Fibroblast of the conjunctiva (primary cell): ENCODE results near the gene PLEKHN1.

Source experiments
- DNase-seq: peaks from one replicate; pipeline ENCODE4 v3.0.0-alpha.2; 2010; ENCODE audit warnings: low read depth

The PLEKHN1 gene

DNA sequence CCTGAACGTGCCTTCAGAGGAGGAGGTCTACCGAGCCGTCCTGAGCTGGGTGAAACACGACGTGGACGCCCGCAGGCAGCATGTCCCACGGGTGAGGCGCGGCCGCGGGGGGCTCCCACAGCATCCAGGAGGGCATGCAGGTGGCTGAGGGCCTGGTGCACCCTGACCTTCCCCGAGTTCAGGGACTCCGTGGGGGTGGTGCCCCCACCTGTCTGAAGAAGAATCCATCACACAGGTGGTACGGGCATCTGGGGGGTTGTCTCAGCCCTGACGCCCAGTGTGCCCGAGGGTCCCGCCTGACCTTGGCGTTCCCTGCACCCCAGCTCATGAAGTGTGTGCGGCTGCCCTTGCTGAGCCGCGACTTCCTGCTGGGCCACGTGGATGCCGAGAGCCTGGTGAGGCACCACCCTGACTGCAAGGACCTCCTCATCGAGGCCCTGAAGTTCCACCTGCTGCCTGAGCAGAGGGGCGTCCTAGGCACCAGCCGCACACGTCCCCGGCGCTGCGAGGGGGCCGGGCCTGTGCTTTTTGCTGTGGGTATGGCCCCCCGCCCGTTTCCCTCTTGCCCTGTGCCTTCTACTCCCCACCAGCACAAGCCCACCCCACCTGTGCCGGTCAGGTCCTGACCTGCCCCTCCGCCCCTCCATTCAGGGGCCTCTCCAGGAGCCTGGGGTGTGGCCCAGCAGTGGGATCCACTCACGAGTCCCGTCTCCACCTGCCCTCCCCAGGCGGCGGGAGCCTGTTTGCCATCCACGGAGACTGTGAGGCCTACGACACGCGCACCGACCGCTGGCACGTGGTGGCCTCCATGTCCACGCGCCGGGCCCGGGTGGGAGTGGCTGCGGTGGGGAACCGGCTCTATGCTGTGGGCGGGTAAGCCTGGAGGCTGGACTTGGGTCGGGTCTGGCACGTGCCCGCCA lies 3.6 kb upstream of the PLEKHN1 start:
- DNase-seq, result no peak

DNA sequence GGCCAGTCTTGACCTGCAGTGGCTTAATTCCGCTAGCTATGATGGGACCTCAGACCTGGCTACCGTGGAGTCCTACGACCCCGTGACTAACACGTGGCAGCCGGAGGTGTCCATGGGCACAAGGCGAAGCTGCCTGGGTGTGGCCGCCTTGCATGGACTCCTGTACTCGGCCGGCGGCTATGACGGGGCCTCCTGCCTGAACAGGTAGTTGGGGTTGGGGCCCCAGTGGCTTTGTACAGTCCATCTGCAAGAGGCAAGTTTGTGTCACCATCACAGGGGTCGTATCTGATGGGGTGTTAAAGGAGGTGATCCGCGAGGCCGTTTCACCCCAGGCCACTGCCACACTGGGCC lies 3.0 kb upstream of the PLEKHN1 start:
- no peak for DNase-seq

DNA sequence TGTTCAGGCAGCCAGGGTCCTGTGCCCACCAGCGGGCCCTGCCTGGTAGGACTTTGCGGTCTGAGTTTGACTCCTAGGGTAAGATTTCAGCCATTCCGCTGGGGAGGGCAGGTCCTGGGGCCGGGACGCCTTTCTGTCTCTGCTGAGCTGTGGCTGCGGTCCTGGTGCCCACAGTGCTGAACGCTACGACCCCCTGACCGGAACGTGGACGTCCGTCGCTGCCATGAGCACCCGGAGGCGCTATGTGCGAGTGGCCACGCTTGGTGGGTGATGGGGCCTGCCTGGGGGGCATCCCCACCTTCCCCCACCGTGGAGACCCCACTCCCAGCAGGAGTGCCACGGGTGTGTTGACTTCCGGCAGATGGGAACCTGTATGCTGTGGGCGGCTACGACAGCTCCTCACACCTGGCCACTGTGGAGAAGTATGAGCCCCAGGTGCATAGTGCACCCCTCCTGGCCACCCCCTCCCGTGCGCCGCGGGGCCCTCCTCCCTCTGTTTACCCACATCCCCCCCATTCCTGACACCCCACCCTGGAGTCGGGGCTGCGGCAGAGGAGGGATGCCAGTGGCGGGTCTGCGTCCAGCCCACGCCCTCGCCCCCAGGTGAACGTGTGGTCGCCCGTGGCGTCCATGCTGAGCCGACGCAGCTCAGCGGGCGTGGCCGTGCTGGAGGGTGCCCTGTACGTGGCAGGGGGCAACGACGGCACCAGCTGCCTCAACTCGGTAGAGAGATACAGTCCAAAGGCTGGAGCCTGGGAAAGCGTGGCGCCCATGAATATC lies 2.3 kb upstream of the PLEKHN1 start:
- no peak for DNase-seq

DNA sequence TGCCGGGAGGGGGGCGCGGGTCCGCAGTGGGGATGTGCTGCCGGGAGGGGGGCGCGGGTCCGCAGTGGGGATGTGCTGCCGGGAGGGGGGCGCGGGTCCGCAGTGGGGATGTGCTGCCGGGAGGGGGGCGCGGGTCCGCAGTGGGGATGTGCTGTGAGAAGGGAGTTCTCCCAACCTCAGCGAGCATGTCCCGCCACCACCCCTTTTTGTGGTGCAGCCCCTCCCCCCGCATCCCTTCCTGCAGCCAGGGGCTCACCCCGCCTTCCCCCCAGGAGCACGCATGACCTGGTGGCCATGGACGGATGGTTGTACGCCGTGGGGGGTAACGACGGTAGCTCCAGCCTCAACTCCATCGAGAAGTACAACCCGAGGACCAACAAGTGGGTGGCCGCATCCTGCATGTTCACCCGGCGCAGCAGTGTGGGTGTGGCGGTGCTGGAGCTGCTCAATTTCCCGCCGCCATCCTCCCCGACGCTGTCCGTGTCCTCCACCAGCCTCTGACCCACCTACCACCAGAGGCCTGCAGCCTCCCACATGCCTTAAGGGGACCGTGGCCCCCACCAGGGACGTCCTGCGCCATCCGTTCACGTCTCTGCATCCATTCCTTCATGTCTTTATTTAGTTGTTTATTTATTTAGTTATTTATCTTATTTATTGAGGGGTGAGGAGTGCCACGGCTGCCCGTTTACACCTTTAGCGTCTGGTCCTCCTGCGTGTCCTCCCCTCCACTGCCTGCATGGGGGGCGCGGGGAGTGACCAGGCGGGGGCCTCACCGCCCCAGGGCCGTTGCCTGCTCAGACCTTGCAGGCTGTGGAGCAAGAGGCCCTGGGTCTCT lies 1.4 kb upstream of the PLEKHN1 start:
- DNase-seq, result no peak

DNA sequence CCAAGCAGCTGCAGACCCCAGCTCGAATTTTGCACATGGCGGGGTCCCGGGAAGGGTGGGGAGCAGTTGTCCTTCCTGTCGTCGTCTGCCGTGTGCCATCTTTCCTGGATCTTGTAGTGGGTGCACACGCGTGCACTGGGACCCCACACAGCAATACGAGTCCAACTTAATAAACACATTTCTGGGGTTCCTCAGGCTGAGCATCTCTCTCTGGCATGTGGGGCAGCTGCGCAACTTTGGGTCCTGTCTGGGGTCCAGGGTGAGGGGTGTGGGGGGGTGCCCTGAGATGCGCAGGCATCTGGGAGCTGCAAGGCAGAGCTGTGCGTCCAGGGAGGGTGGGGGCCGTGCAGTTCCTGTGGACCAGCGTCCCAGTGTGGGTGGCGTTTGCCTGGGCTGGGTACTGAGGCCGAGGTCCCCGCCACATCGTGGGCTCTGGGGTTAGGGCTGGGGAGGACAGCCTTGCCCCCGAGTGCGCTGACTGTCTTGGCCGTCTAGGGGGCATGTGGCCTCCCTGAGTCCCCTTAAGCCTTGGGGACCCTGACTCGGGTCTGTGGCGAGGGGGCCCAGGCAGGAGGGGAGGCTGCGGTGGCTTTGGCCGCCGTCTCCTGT lies 652 bp upstream of the PLEKHN1 start:
- DNase-seq, result no peak

DNA sequence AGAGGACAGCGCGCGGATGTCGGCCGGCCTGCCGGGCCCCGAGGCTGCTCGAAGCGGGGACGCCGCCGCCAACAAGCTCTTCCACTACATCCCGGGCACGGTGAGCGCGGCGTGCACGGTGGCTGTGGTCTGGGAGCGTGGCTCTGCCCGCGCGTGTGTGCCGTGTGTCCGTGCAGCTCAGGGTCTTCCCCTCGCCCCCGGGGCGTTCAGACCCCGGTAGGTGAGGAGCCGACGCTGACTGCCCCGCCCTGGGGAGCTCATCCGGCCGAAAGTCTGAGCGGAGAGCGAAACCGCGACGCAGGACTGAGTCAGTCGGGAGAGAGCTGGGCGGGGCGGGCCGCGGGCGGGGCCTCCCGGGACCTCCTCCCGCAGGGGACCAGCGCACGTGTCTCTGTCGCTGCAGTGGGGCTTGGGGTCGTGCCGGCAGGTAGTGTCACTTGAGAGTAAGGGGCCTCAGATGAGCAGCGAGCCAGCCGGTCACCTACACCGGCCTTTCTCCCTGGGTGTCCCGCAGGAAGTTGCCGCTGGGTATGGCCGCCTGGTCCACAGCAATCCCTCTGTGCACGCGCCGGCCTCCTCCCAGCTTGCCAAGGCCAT lies 520 bp downstream of the PLEKHN1 start:
- DNase-seq, result no peak

DNA sequence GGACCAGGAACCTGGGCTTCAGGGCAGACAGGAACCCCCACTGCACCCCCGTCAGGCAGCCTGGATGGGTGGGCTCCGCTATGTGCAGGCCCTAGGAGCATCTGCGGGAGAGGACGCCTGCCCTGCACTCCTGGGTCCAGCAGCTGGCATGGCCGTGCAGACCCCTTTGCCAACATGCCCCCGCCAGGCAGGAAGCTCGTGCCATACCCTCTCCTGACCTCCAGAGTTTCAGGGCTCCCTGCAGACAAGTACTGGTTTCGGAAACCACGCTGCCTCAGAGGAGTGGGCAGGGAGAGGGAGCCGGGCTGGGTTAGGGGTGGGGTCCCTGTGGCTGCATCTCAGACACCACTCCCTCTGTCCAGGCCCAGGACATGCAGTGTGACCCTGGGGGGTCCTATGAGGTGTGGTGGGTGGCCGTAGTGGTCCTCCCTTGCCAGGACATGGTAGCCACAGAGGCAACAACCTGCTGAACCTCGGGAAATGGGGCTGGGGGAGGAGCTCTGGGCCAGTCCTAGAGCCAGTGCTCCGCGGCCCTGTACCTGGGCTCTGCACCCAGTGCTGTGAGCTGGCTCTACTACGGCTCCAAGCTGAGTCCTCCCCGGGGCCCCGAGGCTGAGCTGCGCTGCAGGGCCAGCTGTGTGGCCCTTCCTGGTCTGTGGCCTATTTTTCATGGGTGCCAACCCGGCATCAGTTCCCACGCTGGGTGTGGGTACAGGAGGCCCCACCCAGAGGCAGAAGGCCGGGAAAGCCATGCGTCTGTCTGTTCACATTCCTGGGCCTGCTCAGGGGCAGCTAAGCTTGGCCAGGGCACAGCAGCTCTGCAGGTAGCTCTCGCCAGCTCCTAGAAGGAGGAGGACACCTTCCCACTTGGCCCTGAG lies 1.4 kb downstream of the PLEKHN1 start:
- DNase-seq, result no peak

DNA sequence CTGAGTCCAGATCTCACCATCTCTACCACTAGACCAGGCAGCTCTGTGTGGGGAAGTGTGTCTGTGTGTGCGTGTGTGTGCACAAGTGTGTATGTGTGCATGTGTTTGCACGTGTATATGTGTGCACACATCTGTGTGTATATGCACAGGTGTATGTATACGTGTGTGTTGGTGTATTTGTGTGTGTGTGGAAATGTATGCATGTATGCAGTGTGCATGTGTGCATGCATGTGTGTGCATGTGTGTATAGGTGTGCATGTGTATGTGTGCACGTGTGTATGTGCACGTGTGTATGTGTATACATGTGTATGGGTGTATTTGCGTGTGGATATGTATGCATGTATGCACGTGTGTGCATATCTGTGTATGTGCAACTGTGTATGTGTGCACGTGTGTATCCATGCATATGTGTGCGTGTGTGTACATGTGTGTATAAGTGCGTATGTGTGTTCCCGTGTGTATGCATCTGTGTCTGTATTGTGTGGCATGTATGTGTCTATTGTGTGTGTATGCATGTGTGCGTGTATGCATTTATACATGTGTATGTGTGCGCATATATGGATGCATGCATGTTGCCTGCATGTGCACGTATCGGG lies 3.1 kb downstream of the PLEKHN1 start:
- DNase-seq, result no peak

DNA sequence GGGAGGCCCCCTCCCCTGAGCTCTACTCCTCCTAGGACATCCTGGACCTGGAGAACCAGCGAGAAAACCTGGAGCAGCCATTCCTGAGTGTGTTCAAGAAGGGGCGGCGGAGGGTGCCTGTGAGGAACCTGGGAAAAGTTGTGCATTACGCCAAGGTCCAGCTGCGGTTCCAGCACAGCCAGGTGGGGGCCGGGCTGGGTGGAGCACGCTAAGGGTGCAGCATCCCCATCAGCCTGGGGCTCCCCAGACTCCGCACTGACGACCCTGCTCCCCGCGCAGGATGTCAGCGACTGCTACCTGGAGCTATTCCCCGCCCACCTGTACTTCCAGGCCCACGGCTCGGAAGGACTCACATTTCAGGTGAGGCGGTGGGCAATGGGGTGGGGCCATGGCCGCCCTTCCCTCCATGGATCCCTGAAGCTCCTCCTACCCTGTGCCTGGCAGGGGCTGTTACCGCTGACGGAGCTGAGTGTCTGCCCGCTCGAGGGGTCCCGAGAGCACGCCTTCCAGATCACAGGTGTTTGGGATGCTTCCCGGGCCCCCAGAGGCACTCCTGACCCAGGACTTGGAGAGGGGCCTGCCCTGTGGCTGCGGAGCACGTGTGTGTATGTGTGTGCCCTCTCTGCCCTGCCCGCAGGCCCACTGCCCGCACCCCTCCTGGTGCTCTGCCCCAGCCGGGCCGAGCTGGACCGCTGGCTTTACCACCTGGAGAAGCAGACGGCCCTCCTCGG lies 4.1 kb downstream of the PLEKHN1 start:
- DNase-seq, result no peak

DNA sequence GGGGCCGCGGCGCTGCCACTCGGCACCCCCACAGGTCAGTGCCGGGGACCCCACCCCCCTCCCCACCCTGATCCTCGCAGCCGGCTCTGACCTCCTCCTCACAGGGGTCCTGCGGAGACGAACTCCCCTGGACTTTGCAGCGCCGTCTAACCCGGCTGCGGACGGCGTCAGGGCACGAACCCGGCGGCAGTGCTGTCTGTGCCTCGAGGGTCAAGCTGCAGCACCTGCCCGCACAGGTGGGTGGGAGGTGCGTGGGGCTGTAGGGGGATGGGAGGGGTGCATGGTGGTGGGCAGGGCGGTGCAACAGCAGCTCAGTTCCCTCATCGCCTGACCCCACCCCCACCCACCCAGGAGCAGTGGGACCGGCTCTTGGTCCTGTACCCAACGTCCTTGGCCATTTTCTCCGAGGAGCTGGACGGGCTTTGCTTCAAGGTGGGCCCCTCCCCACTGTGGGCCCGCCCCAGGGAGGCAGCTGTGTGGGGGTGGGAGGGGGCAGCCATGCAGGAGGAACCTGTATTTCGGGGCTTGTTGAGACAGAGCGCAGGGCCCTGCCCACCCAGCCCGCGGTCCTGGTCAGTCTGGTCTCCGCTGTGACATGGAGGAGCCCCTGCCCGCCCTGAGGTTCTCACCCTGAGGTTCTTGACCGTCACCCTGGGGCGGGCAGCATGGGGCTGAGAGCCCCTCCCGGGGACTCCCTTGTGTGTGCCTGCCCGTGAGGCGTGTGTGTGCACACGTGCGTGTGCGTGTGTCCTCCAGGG lies 4.9 kb downstream of the PLEKHN1 start:
- no peak for DNase-seq

DNA sequence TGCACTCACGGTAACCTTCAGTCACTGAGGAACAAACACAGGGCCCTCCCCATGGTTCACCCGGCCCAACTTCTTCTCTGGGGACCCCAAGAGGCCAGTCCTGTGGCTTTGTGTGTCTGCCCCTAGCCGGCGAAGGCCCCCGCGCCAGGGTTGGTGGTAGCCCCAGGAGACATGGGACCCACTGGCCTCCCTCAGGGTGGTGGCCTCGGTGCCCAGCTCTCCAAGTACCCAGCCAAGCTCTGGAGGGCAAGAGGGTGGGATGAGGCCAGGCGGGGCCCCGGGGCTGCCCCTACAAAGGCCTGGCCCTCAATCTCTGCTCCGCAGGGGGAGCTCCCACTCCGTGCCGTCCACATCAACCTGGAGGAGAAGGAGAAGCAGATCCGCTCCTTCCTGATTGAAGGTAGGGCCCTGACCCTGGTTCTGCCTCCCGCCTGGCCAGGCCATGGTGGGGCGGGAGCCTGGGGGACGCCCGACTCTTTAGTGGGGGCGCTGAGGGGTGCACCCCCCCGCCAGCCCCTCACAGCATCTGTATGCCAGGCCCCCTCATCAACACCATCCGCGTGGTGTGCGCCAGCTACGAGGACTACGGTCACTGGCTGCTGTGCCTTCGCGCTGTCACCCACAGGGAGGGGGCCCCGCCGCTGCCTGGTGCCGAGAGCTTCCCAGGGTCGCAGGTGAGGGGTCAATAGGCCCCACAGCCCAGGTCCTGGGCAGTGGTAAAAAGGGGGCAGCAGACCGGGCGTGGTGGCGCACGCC lies 5.6 kb downstream of the PLEKHN1 start:
- DNase-seq, result no peak

DNA sequence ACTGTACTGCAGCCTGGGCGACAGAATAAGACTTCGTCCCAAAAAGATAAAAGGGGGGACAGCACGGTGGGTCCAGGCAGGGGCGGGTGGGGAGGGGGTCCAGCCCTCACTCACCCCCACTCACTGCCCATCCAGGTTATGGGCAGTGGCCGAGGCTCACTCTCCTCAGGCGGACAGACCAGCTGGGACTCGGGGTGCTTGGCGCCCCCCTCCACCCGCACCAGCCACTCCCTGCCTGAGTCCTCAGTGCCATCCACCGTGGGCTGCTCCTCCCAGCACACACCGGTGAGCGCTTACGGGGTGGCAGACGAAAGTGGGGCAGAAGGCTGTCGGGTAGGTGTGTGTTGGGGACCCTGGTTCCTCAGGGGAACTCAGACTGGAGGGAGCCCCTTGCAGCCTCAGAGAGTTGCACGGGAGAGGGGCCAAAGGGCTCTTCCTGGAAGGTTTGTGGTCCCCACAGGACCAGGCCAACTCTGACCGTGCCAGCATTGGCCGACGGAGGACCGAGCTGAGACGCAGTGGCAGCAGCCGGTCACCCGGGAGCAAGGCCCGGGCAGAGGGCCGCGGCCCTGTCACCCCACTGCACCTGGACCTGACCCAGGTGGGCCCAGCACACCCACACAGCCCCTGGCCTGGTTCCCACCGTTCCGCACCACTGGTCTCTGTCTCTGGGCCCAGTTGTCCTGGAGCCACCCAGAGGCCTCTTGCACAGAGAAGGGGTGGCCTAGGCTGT lies 6.6 kb downstream of the PLEKHN1 start:
- no peak for DNase-seq

DNA sequence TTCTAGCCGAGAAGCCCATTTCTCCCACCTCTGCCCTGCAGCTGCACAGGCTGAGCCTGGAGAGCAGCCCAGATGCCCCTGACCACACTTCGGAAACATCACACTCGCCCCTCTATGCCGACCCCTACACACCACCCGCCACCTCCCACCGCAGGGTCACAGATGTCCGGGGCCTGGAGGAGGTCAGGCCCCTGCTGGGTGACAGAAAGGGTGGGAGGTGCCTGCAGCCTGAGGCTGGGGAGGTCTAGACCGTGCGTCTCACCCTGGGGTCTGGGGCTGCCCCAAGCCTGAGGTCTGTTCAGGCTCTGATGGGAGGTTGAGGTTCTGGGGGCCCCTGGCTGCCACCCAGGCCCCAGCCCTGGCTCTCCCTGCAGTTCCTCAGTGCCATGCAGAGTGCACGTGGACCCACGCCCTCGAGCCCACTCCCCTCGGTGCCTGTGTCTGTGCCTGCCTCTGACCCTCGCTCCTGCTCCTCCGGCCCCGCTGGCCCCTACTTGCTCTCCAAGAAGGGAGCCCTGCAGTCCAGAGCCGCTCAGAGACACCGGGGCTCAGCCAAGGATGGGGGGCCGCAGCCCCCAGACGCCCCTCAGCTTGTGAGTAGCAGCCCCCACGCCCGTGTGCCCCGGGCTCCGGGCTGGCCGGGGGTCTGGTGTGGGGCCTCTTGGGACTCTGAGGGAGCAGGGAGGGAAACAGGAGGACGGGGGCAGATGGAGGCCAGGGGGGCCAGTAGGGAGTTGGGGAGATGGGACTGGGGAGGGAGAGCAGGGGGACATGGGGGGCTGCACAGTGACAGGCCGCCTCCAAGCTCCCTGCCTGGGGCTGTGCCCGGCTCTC lies 7.4 kb downstream of the PLEKHN1 start:
- no peak for DNase-seq

DNA sequence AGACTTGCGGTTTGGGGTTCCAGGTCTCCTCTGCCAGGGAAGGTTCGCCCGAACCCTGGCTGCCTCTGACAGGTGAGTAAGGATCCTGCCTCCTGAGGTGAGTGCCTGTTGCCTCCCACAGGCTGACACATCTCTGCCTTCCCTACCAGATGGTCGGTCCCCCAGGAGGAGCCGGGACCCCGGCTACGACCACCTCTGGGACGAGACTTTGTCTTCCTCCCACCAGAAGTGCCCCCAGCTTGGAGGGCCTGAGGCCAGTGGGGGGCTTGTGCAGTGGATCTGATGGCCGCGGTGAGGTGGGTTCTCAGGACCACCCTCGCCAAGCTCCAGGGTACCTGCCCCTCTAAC lies 8.0 kb downstream of the PLEKHN1 start:
- DNase-seq, result no peak

DNA sequence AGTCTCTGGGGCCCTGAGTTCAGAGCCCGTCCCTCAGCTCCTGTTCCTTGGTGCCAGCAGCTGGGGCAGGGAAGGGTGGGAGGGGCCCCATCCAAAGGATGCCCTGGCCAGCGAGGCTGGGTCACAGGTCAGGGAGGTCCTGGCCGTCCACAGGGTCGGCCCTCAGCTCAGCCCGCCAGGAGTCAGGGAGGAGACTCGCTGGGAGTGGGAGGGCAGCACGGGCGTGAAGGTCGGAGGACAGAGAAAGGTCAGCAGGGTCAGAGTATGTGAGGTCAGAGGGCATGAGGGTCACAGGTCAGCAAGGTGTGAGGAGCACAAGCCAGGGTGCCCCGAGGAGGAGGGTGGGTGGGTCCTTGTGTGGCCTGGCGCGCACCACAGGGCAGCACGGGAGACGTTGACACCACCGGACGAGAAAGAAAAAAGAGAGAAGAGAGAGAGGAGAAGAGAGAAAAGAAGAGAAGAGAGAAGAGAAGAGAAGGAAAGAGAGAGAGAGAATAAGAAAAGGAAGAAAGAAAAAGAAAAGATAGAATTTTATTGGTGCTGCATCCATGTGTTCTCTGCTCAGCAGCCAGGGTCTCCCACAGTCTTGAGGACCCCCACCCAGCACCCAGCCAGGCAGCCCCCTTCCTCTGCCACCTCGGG lies 8.5 kb downstream of the PLEKHN1 start:
- no peak for DNase-seq

DNA sequence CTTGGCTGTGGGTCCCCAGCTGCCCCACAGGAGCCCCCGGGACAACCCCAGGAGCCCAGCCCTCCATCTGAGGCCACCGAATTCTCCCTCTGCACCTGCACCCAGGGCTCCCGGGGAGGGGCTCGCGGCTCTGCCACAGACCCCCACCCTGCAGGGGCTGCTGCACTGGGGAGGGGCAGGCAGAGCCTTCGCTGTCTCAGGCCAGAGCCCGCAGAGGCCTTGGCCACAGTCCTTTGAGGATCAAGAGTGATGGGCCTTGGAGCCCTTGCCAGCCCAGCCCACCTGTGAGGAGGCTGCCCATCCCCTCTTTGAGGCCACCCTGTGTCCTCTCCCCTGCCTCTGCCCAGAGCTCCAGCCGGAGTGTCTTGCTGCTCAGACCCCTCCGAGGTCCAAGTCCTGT lies 9.1 kb downstream of the PLEKHN1 start:
- no peak for DNase-seq
